ENCODE measurements around the gene KLK13. TPM values are rescaled to one million over a fixed set of nuclear protein-coding genes. Genes with fewer than 3 reads are reported as not detected.

Gene KLK13
- total RNA-seq, 1 experiment from 2014 or later = not detected

GRCh38 chr19:51078731-51079130 is 13.8 kb upstream of the KLK13 start:
- H4K20me1 ChIP-seq (ENCODE audit: insufficient read depth, low read depth, low read length) = no peaks in the 10 kb centered on the region
- H3K9ac ChIP-seq (ENCODE audit: low read length) = no peak overlapping the region
- H3K36me3 ChIP-seq (ENCODE audit: insufficient read depth, low read length) = no peaks in the 10 kb centered on the region
- no peaks in the 10 kb centered on the region for H3K27me3 ChIP-seq (ENCODE audit: low read length)
- H3K4me3 ChIP-seq (ENCODE audit: low read length) = no peak overlapping the region
- H3K9me2 ChIP-seq (replicated peaks; ENCODE audit: insufficient read depth, low read length) = no peaks in the 10 kb centered on the region
- no peaks in the 10 kb centered on the region for H3K79me2 ChIP-seq (ENCODE audit: low read length)
- no peak overlapping the region for H3K4me2 ChIP-seq (ENCODE audit: low read depth, low read length, poor library complexity, severe bottlenecking)
- no peak overlapping the region for H2AFZ ChIP-seq (ENCODE audit: low read length)
- no peak overlapping the region for H3K27ac ChIP-seq (ENCODE audit: low read length)
- DNase-seq = no peak
- H3K4me1 ChIP-seq (ENCODE audit: low read length) = no peaks in the 10 kb centered on the region
- H3K9me3 ChIP-seq (ENCODE audit: low read length) = no peaks in the 10 kb centered on the region

- no peak for DNase-seq
- no peaks in the 10 kb centered on the region for H4K20me1 ChIP-seq (ENCODE audit: insufficient read depth, low read depth, low read length)
- H3K4me2 ChIP-seq (ENCODE audit: low read depth, low read length, poor library complexity, severe bottlenecking) = no peak overlapping the region
- no peaks in the 10 kb centered on the region for H3K36me3 ChIP-seq (ENCODE audit: insufficient read depth, low read length)
- H2AFZ ChIP-seq (ENCODE audit: low read length) = no peak overlapping the region
- H3K4me3 ChIP-seq (ENCODE audit: low read length) = no peak overlapping the region
- H3K27ac ChIP-seq (ENCODE audit: low read length) = no peak overlapping the region
- no peak overlapping the region for H3K9ac ChIP-seq (ENCODE audit: low read length)
- H3K79me2 ChIP-seq (ENCODE audit: low read length) = no peaks in the 10 kb centered on the region
- no peaks in the 10 kb centered on the region for H3K9me2 ChIP-seq (replicated peaks; ENCODE audit: insufficient read depth, low read length)
- H3K27me3 ChIP-seq (ENCODE audit: low read length) = peaks cover 4% of the 10 kb centered on the region; the same call in 1 of the 2 replicates
- 0 out of 2 replicates have a peak, but pooled peaks cover 4% of the 10 kb centered on the region for H3K9me3 ChIP-seq (ENCODE audit: low read length)
- H3K4me1 ChIP-seq (ENCODE audit: low read length) = no peaks in the 10 kb centered on the region
These were observed 13.2 kb upstream of the KLK13 start for GRCh38 chr19:51078104-51078503.

- Histone ChIP-seq H3K4me2 (ENCODE audit: low read depth, low read length, poor library complexity, severe bottlenecking) (no peak overlapping the region), H3K79me2 (ENCODE audit: low read length) (no peaks in the 10 kb centered on the region)
These were observed 11.8 kb upstream of the KLK13 start for GRCh38 chr19:51076631-51077213.

DNA sequence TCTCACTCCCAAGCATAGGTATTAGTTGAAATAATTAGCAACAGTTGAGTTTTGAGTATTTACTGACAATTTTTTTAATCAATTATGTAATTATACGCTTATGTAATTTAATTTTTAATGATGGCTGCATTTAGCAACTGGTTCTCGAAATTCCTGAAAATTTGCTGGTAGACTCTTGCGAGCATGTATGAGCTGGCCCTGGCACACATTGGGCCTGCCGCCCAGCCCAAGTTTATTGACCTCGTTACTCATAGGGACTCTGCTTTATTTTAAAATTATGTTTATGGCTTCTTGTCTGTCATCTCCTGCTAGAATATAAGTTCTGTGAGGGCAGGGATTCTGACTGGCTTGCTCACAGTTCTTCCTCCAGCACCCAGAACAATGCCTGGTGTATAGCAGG is 11.1 kb upstream of the KLK13 start:
- Histone ChIP-seq H3K27me3 (ENCODE audit: low read length) (peaks cover 4% of the 10 kb centered on the region; the same call in 1 of the 2 replicates), H3K9me3 (ENCODE audit: low read length) (0 out of 2 replicates have a peak, but pooled peaks cover 5% of the 10 kb centered on the region), H4K20me1 (ENCODE audit: insufficient read depth, low read depth, low read length) (no peaks in the 10 kb centered on the region), H3K4me3 (ENCODE audit: low read length) (no peak overlapping the region), H3K36me3 (ENCODE audit: insufficient read depth, low read length) (no peaks in the 10 kb centered on the region), H2AFZ (ENCODE audit: low read length) (no peak overlapping the region), H3K27ac (ENCODE audit: low read length) (no peak overlapping the region), H3K4me2 (ENCODE audit: low read depth, low read length, poor library complexity, severe bottlenecking) (no peak overlapping the region), H3K79me2 (ENCODE audit: low read length) (no peaks in the 10 kb centered on the region), H3K9me2 (replicated peaks; ENCODE audit: insufficient read depth, low read length) (no peaks in the 10 kb centered on the region), H3K9ac (ENCODE audit: low read length) (no peak overlapping the region), H3K4me1 (ENCODE audit: low read length) (no peaks in the 10 kb centered on the region)
- no peak for DNase-seq

More at GRCh38 chr19:51076631-51077213, 11.8 kb upstream of the KLK13 start:
- Histone ChIP-seq H3K36me3 (ENCODE audit: insufficient read depth, low read length) (no peaks in the 10 kb centered on the region), H3K9me2 (replicated peaks; ENCODE audit: insufficient read depth, low read length) (no peaks in the 10 kb centered on the region), H2AFZ (ENCODE audit: low read length) (no peak overlapping the region), H3K27ac (ENCODE audit: low read length) (no peak overlapping the region), H3K9ac (ENCODE audit: low read length) (no peak overlapping the region), H3K27me3 (ENCODE audit: low read length) (peaks cover 4% of the 10 kb centered on the region; the same call in 1 of the 2 replicates), H3K4me3 (ENCODE audit: low read length) (no peak overlapping the region), H3K9me3 (ENCODE audit: low read length) (0 out of 2 replicates have a peak, but pooled peaks cover 5% of the 10 kb centered on the region), H4K20me1 (ENCODE audit: insufficient read depth, low read depth, low read length) (no peaks in the 10 kb centered on the region), H3K4me1 (ENCODE audit: low read length) (no peaks in the 10 kb centered on the region)
- no peak for DNase-seq

GRCh38 chr19:51071095-51071405 is 6.2 kb upstream of the KLK13 start:
- no peaks in the 10 kb centered on the region for H3K36me3 ChIP-seq (ENCODE audit: insufficient read depth, low read length)
- no peaks in the 10 kb centered on the region for H3K4me1 ChIP-seq (ENCODE audit: low read length)
- H4K20me1 ChIP-seq (ENCODE audit: insufficient read depth, low read depth, low read length) = no peaks in the 10 kb centered on the region
- no peak for DNase-seq
- H3K9me3 ChIP-seq (ENCODE audit: low read length) = 0 out of 2 replicates have a peak, but pooled peaks cover 5% of the 10 kb centered on the region
- no peak overlapping the region for H3K4me3 ChIP-seq (ENCODE audit: low read length)
- H3K9ac ChIP-seq (ENCODE audit: low read length) = no peak overlapping the region
- H3K79me2 ChIP-seq (ENCODE audit: low read length) = no peaks in the 10 kb centered on the region
- H3K27ac ChIP-seq (ENCODE audit: low read length) = no peak overlapping the region
- no peak overlapping the region for H2AFZ ChIP-seq (ENCODE audit: low read length)
- H3K4me2 ChIP-seq (ENCODE audit: low read depth, low read length, poor library complexity, severe bottlenecking) = no peak overlapping the region
- H3K9me2 ChIP-seq (replicated peaks; ENCODE audit: insufficient read depth, low read length) = no peaks in the 10 kb centered on the region
- peaks cover 4% of the 10 kb centered on the region; the same call in 1 of the 2 replicates for H3K27me3 ChIP-seq (ENCODE audit: low read length)

- peaks cover 4% of the 10 kb centered on the region; the same call in 1 of the 2 replicates for H3K27me3 ChIP-seq (ENCODE audit: low read length)
- H3K4me1 ChIP-seq (ENCODE audit: low read length) = no peaks in the 10 kb centered on the region
- H3K9me3 ChIP-seq (ENCODE audit: low read length) = 0 out of 2 replicates have a peak, but pooled peaks cover 5% of the 10 kb centered on the region
- no peaks in the 10 kb centered on the region for H3K36me3 ChIP-seq (ENCODE audit: insufficient read depth, low read length)
- DNase-seq = no peak
- no peaks in the 10 kb centered on the region for H3K9me2 ChIP-seq (replicated peaks; ENCODE audit: insufficient read depth, low read length)
- H3K9ac ChIP-seq (ENCODE audit: low read length) = no peak overlapping the region
- H3K27ac ChIP-seq (ENCODE audit: low read length) = no peak overlapping the region
- H3K4me3 ChIP-seq (ENCODE audit: low read length) = no peak overlapping the region
- H3K79me2 ChIP-seq (ENCODE audit: low read length) = no peaks in the 10 kb centered on the region
- no peak overlapping the region for H3K4me2 ChIP-seq (ENCODE audit: low read depth, low read length, poor library complexity, severe bottlenecking)
- H4K20me1 ChIP-seq (ENCODE audit: insufficient read depth, low read depth, low read length) = no peaks in the 10 kb centered on the region
- H2AFZ ChIP-seq (ENCODE audit: low read length) = no peak overlapping the region
These were observed 5.6 kb upstream of the KLK13 start for GRCh38 chr19:51070334-51071094.

- H2AFZ ChIP-seq (ENCODE audit: low read length) = no peak overlapping the region
These were observed 1.7 kb upstream of the KLK13 start for GRCh38 chr19:51066393-51067186.

More at GRCh38 chr19:51066393-51067186, 1.7 kb upstream of the KLK13 start:
- no peaks in the 10 kb centered on the region for H3K4me1 ChIP-seq (ENCODE audit: low read length)
- no peak overlapping the region for H3K9ac ChIP-seq (ENCODE audit: low read length)
- H3K9me2 ChIP-seq (replicated peaks; ENCODE audit: insufficient read depth, low read length) = 0 out of 2 replicates have a peak, but pooled peaks cover 4% of the 10 kb centered on the region
- no peak overlapping the region for H3K27ac ChIP-seq (ENCODE audit: low read length)
- H3K9me3 ChIP-seq (ENCODE audit: low read length) = no peaks in the 10 kb centered on the region
- no peaks in the 10 kb centered on the region for H4K20me1 ChIP-seq (ENCODE audit: insufficient read depth, low read depth, low read length)
- H3K36me3 ChIP-seq (ENCODE audit: insufficient read depth, low read length) = no peaks in the 10 kb centered on the region
- H3K79me2 ChIP-seq (ENCODE audit: low read length) = no peaks in the 10 kb centered on the region
- no peaks in the 10 kb centered on the region for H3K27me3 ChIP-seq (ENCODE audit: low read length)
- DNase-seq = no peak
- H3K4me3 ChIP-seq (ENCODE audit: low read length) = no peak overlapping the region
- H3K4me2 ChIP-seq (ENCODE audit: low read depth, low read length, poor library complexity, severe bottlenecking) = no peak overlapping the region
